Suprapubic skin (tissue), 4 donors: ENCODE measurements around the gene NEFH. TPM values are rescaled to one million over a fixed set of nuclear protein-coding genes. Genes with fewer than 3 reads are reported as not detected.

Experiments used
- DNase-seq, 2 donors: peaks; one replicate each; pipeline ENCODE4 v3.0.0-alpha.2; 2019; ENCODE audit warnings: low spot score in 2 of 2
- H3K27ac ChIP-seq: fragments of 200-600 bp; sonication (generic); one replicate; pipeline ENCODE4 v1.5.1; 2019
- H3K27me3 ChIP-seq: fragments of 200-600 bp; sonication (generic); one replicate; pipeline ENCODE4 v1.5.1; 2019
- H3K36me3 ChIP-seq: fragments of 200-600 bp; sonication (generic); one replicate; pipeline ENCODE4 v1.5.1; 2019
- H3K4me1 ChIP-seq: fragments of 200-600 bp; sonication (generic); one replicate; pipeline ENCODE4 v1.5.1; 2019
- H3K4me3 ChIP-seq: fragments of 200-600 bp; sonication (generic); one replicate; pipeline ENCODE4 v1.5.1; 2019; ENCODE audit warnings: mild to moderate bottlenecking
- H3K9me3 ChIP-seq: fragments of 200-600 bp; sonication (generic); one replicate; pipeline ENCODE4 v1.5.1; 2019
- CTCF ChIP-seq, 2 donors: fragments of 200-600 bp in 1 of 2; fragments of 450-650 bp in 1 of 2; sonication (generic) in 1 of 2; IDR thresholded peaks; one replicate each; pipeline ENCODE4 v1.5.1; 2016 to 2019; ENCODE audit warnings: antibody characterized with exemption in 2 of 2, mild to moderate bottlenecking in 1 of 2, moderate library complexity in 1 of 2
- EP300 ChIP-seq: sonication (generic); formaldehyde crosslinking; IDR thresholded peaks from one replicate; pipeline ENCODE4 v1.6.1; 2017; ENCODE audit warnings: antibody characterized with exemption
- POLR2A ChIP-seq, 2 donors: fragments of 450-650 bp; IDR thresholded peaks; one replicate each; pipeline ENCODE4 v1.6.1; 2017; ENCODE audit warnings: antibody characterized with exemption in 2 of 2, mild to moderate bottlenecking in 2 of 2, moderate library complexity in 2 of 2
- POLR2AphosphoS5 ChIP-seq, 3 donors: sonication (generic); formaldehyde crosslinking; IDR thresholded peaks; one replicate each; pipeline ENCODE4 v1.6.1; 2017; ENCODE audit warnings: antibody characterized with exemption in 3 of 3
- WGBS: methylation state at CpG from one replicate; pipeline ENCODE4 v1.1.5; 2018; 5-methylcytosine and 5-hydroxymethylcytosine counted together
- total RNA-seq, 4 donors: library from RNA; depleted of rRNA; stranded (reverse); fragments of >200 nt; gene quantifications; one replicate each; pipeline ENCODE4 v1.1.0, GENCODE V29; 2016

The NEFH gene
- total RNA-seq, 4 donors from 2014 or later: 0.26 to 0.51 TPM; not detected in 2

GRCh38 chr22:29480512-29481264 lies 670 bp downstream of the NEFH start:
- no peaks in the 10 kb centered on the region for H3K36me3 ChIP-seq
- peaks cover 25% of the 10 kb centered on the region for H3K4me1 ChIP-seq
- H3K27ac ChIP-seq: no peak overlapping the region
- DNase-seq: no peak
- TF ChIP-seq POLR2A (IDR thresholded peaks at IDR 0.05) (no peak), EP300 (no peak), POLR2AphosphoS5 (IDR thresholded peaks at IDR 0.05) (no peak), CTCF (IDR thresholded peaks at IDR 0.05) (no peak)
- no peaks in the 10 kb centered on the region for H3K9me3 ChIP-seq
- H3K27me3 ChIP-seq: peaks cover 51% of the 10 kb centered on the region
- H3K4me3 ChIP-seq: peak overlapping the region; percentile 28
- 14% methylated on average over 23 of the region's 107 CpGs for WGBS

- H3K36me3 ChIP-seq: no peaks in the 10 kb centered on the region
- peaks cover 51% of the 10 kb centered on the region for H3K27me3 ChIP-seq
- no peak for DNase-seq
- peaks cover 25% of the 10 kb centered on the region for H3K4me1 ChIP-seq
- no peak overlapping the region for H3K27ac ChIP-seq
- 21% methylated on average over 15 of the region's 15 CpGs for WGBS
- H3K4me3 ChIP-seq: peak overlapping the region; percentile 28
- TF ChIP-seq POLR2A (IDR thresholded peaks at IDR 0.05): no peak
- H3K9me3 ChIP-seq: no peaks in the 10 kb centered on the region
Measured at GRCh38 chr22:29481265-29482000, 1.4 kb downstream of the NEFH start.

GRCh38 chr22:29482253-29482652 lies 2.2 kb downstream of the NEFH start:
- H3K27ac ChIP-seq: no peak overlapping the region
- TF ChIP-seq EP300 (no peak), POLR2AphosphoS5 (IDR thresholded peaks at IDR 0.05) (no peak), POLR2A (IDR thresholded peaks at IDR 0.05) (no peak), CTCF (IDR thresholded peaks at IDR 0.05) (no peak)
- H3K36me3 ChIP-seq: no peaks in the 10 kb centered on the region
- no peak overlapping the region for H3K4me3 ChIP-seq
- WGBS: 63% methylated on average over 8 of the region's 11 CpGs
- peaks cover 51% of the 10 kb centered on the region for H3K27me3 ChIP-seq
- peaks cover 25% of the 10 kb centered on the region for H3K4me1 ChIP-seq
- no peaks in the 10 kb centered on the region for H3K9me3 ChIP-seq
- no peak for DNase-seq

- DNase-seq: no peak
- TF ChIP-seq CTCF (IDR thresholded peaks at IDR 0.05) (no peak), POLR2A (IDR thresholded peaks at IDR 0.05) (no peak), POLR2AphosphoS5 (IDR thresholded peaks at IDR 0.05) (no peak), EP300 (no peak)
- peaks cover 25% of the 10 kb centered on the region for H3K4me1 ChIP-seq
- H3K4me3 ChIP-seq: no peak overlapping the region
- H3K27ac ChIP-seq: no peak overlapping the region
- WGBS: 90% methylated on average over 7 of the region's 7 CpGs
- H3K27me3 ChIP-seq: peaks cover 51% of the 10 kb centered on the region
- no peaks in the 10 kb centered on the region for H3K36me3 ChIP-seq
- no peaks in the 10 kb centered on the region for H3K9me3 ChIP-seq
Measured at GRCh38 chr22:29482726-29483125, 2.7 kb downstream of the NEFH start.

- TF ChIP-seq POLR2AphosphoS5 (IDR thresholded peaks at IDR 0.05) (no peak), POLR2A (IDR thresholded peaks at IDR 0.05) (no peak), CTCF (IDR thresholded peaks at IDR 0.05) (no peak), EP300 (no peak)
- no peak for DNase-seq
- Histone ChIP-seq H3K4me1 (peaks cover 21% of the 10 kb centered on the region), H3K9me3 (no peaks in the 10 kb centered on the region), H3K27ac (no peak overlapping the region), H3K36me3 (no peaks in the 10 kb centered on the region), H3K27me3 (peaks cover 47% of the 10 kb centered on the region), H3K4me3 (no peak overlapping the region)
- WGBS: 91% methylated on average over 13 of the region's 13 CpGs
Measured at GRCh38 chr22:29483254-29483653, 3.2 kb downstream of the NEFH start.
